K562 (cell line): ENCODE results near the gene STK11. TPM values are rescaled to one million over a fixed set of nuclear protein-coding genes. Genes with fewer than 3 reads are reported as not detected.

Experiments used
- ATAC-seq: fragments of 200-7000 bp; cut with Tn5 transposase; 3 replicates; pipeline ENCODE4 v1.9.1; 2020; ENCODE audit warnings: moderate library complexity
- BruUV-seq: library from RNA; stranded (reverse); fragments of 400-500 nt; replicated peaks from 2 replicates; lab custom pipeline; 2021; lab: Mats Ljungman, UMichigan
- CTCF ChIA-PET: fragments of 300-600 bp; formaldehyde crosslinking; extraction: SDS; loops from one replicate; lab custom pipeline; 2021; ENCODE audit warnings: low intra/inter-chr PET ratio; lab: Yijun Ruan, JAX
- POLR2A ChIA-PET: fragments of 300-600, 350-650 bp; sonication (Branson Sonifier 250); formaldehyde crosslinking; extraction: SDS; loops from one replicate; lab custom pipeline; 2021; ENCODE audit warnings: antibody characterized with exemption, inconsistent platforms; lab: Yijun Ruan, JAX
- DNase-seq, 4 experiments: peaks; one replicate each; pipeline versions ENCODE4 v3.0.0 to v3.0.0-alpha.2; 2011 to 2018; ENCODE audit warnings: low spot score in 3 of 4, mixed read lengths in 3 of 4; ENCODE audit errors: extremely low read depth in 1 of 4
- FAIRE-seq: peaks from 2 replicates; lab custom pipeline; 2011; peaks lifted over from hg19 to GRCh38; lab: Jason Lieb, UNC
- H2AFZ ChIP-seq: 2 replicates; pipeline ENCODE4 v1.6.0; 2011; ENCODE audit warnings: low read depth, low read length, control low read depth, inconsistent platforms
- H3K27ac ChIP-seq: fragments of 200-600 bp; 3 replicates; pipeline ENCODE4 v1.8.0; 2011; ENCODE audit warnings: low read depth, mild to moderate bottlenecking, control low read depth, inconsistent platforms, low read length, moderate library complexity, mixed read lengths; ENCODE audit errors: extremely low read depth
- H3K27me3 ChIP-seq, 2 experiments: fragments of 300-600 bp in 1 of 2; 2 replicates in 1 of 2; 3 replicates in 1 of 2; pipeline versions ENCODE4 v1.6.0 to v1.8.0; 2011; ENCODE audit warnings: inconsistent platforms in 2 of 2, low read length in 2 of 2, mild to moderate bottlenecking in 1 of 2, mixed read lengths in 1 of 2, moderate library complexity in 1 of 2; ENCODE audit not compliant: control insufficient read depth in 2 of 2, insufficient read depth in 2 of 2
- H3K36me3 ChIP-seq: fragments of 300-600 bp; 3 replicates; pipeline ENCODE4 v1.8.0; 2011; ENCODE audit warnings: mild to moderate bottlenecking, low read length, inconsistent platforms; ENCODE audit not compliant: control insufficient read depth, insufficient read depth
- H3K4me1 ChIP-seq, 2 experiments: fragments of 200-600 bp in 1 of 2; replicated peaks in 1 of 2; 2 replicates in 1 of 2; 3 replicates in 1 of 2; pipeline versions ENCODE4 v1.5.1 to v1.8.0; 2011; ENCODE audit warnings: inconsistent platforms in 2 of 2, low read length in 2 of 2, mild to moderate bottlenecking in 1 of 2, mixed read lengths in 1 of 2, moderate library complexity in 1 of 2; ENCODE audit not compliant: control insufficient read depth in 2 of 2, insufficient read depth in 2 of 2
- H3K4me2 ChIP-seq: 2 replicates; pipeline ENCODE4 v1.6.1; 2011; ENCODE audit warnings: low read length, control low read depth, inconsistent platforms, mixed read lengths; ENCODE audit not compliant: insufficient read depth
- H3K4me3 ChIP-seq: fragments of 200-600 bp; sonication (generic), shearing (Covaris generic); 2 replicates; pipeline ENCODE4 v1.5.1; 2016; ENCODE audit warnings: control low read depth, inconsistent platforms
- H3K79me2 ChIP-seq: fragments of 200-600 bp; 3 replicates; pipeline ENCODE4 v1.8.0; 2011; ENCODE audit warnings: low read length, inconsistent platforms; ENCODE audit not compliant: control insufficient read depth, insufficient read depth
- H3K9ac ChIP-seq, 2 experiments: 2 replicates each; pipeline versions ENCODE4 v1.6.0 to v1.6.1; 2011; ENCODE audit warnings: low read depth in 2 of 2, low read length in 2 of 2, control low read depth in 1 of 2, inconsistent platforms in 1 of 2, mild to moderate bottlenecking in 1 of 2, mixed read lengths in 1 of 2; ENCODE audit not compliant: insufficient read depth in 1 of 2
- H3K9me1 ChIP-seq: one replicate; pipeline ENCODE4 v1.6.0; 2011; ENCODE audit warnings: inconsistent platforms, mild to moderate bottlenecking, low read length, moderate library complexity; ENCODE audit not compliant: control insufficient read depth, insufficient read depth
- H3K9me3 ChIP-seq: replicated peaks from 2 replicates; pipeline ENCODE4 v1.5.1; 2011; ENCODE audit warnings: low read depth, low read length, inconsistent platforms; ENCODE audit not compliant: control insufficient read depth, insufficient read depth
- H4K20me1 ChIP-seq: replicated peaks from 2 replicates; pipeline ENCODE4 v1.6.1; 2011; ENCODE audit warnings: low read length, inconsistent platforms, mixed read lengths; ENCODE audit not compliant: control insufficient read depth, insufficient read depth
- RFX7 ChIP-seq: fragments of 250-450 bp; sonication (Bioruptor Pico); IDR thresholded peaks from 2 replicates; pipeline ENCODE4 v1.5.1; 2021; ENCODE audit warnings: mild to moderate bottlenecking
- WGBS: fragments of 100-300 bp; shearing (Covaris generic); methylation state at CpG from one replicate; pipeline ENCODE4 v1.1.6; 2016; ENCODE audit warnings: low coverage, mixed read lengths; ENCODE audit not compliant: insufficient coverage; ENCODE audit errors: missing lambda C conversion rate; 5-methylcytosine and 5-hydroxymethylcytosine counted together
- in situ Hi-C: fragments of 300-500 bp; cut with MboI; formaldehyde crosslinking; loops from 4 replicates; pipeline ENCODE4 v1.15.0; 2018; ENCODE audit warnings: inconsistent platforms, mixed read lengths
- intact Hi-C: fragments of 100-400 bp; cut with micrococcal nuclease; formaldehyde crosslinking; loops from 2 replicates; pipeline ENCODE4 v1.14.2; 2022
- polyA plus RNA-seq, 8 experiments: library from polyadenylated mRNA; depleted of rRNA in 4 of 8; stranded (reverse) in 5 of 8; unstranded in 3 of 8; fragments of >200 nt; fragmentation: Nextera tagmentation in 2 of 8; fragmentation: Illumina TruSeq in 1 of 8; extraction: Ambion mirVana in 2 of 8; extraction: Trizol in 1 of 8; gene quantifications; 2 replicates each; pipeline versions ENCODE4 v1.2.1 to v1.2.3, GENCODE V29; 2011 to 2014; ENCODE audit warnings: inconsistent platforms in 1 of 8, missing spikeins in 1 of 8
- total RNA-seq, 7 experiments: library from RNA; depleted of rRNA in 6 of 7; stranded (reverse); fragments of >200 nt in 6 of 7; fragmentation: Illumina TruSeq in 2 of 7; extraction: Trizol in 2 of 7; gene quantifications; 2 replicates each; pipeline versions ENCODE4 v1.2.1 to v1.2.3, GENCODE V29; 2011 to 2021; ENCODE audit warnings: low replicate concordance in 1 of 7
- TF ChIP-seq, protein P1 (sequence below), 3 experiments: fragments of 200-800 bp in 1 of 3; sonication (Bioruptor generic) in 1 of 3; sonication (generic) in 1 of 3; formaldehyde crosslinking in 1 of 3; IDR thresholded peaks; 2 replicates each; pipeline versions ENCODE4 v1.6.1 to v1.8.0; 2016 to 2022; ENCODE audit warnings: mild to moderate bottlenecking in 2 of 3, missing compliant biosample characterization in 2 of 3, missing genetic modification characterization in 2 of 3, missing genetic modification reagents in 1 of 3
- TF ChIP-seq, protein P2 (sequence below): sonication (generic); formaldehyde crosslinking; IDR thresholded peaks from 2 replicates; pipeline ENCODE4 v1.8.1; 2023; ENCODE audit warnings: mild to moderate bottlenecking, missing genetic modification reagents
- TF ChIP-seq, protein P3 (sequence below): fragments of 200-800 bp; sonication (Bioruptor generic); IDR thresholded peaks from 2 replicates; pipeline ENCODE4 v1.6.1; 2017; ENCODE audit warnings: missing genetic modification characterization, missing compliant biosample characterization

Gene STK11
- total and polyA plus RNA-seq, 9 of the 15 experiments (the other 6 are each of a cell fraction or from before 2014, with no cell fraction given), result 0.15 to 96.5 (median 31.7) TPM

DNA sequence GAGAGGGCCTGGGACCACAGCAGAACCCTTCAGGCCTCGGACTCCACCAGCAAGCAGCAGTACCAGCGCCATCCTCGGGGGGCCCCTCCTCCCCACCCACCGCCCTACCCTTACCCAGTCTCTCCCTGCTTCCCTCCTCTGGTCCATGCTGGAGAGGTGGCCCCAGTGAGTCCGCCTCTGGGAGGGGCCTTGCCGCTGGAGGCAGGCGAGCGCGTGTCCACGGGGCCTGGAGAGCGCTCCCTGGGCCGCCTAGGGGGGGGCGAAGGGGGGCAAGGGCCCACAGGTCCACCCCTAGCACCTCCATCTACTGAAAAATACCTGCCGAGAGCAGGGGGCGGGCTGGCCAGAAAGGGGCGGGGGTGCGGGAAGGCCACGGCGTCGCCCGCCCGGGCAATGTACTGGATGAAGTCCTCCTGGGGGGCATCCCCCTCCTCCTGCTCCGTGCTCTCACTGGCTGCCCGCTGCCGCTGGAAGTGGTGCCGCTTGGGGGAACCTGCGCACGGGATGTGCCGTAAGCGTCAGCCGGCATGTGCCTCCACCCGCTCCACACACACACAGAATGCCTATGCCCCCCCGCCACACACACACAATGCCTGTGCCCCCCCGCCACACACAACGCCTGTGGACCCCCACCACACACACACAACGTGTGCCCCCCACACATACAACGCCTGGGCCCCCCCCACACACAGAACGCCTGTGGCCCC, 25.4 kb downstream of the STK11 start:
- POLR2A ChIA-PET, result no interaction called here
- in situ Hi-C loops, result loop anchor here (25.0 kb wide), 1 partner anchor 469 kb away; the partner anchor contains the start of gene MISP
- H3K9ac ChIP-seq, result no peak overlapping the region
- no peak overlapping the region for H3K4me3 ChIP-seq
- no peak overlapping the region for H3K4me2 ChIP-seq
- peak; percentile 40; the same call in 2 of the 3 replicates for ATAC-seq
- WGBS, result 78% methylated on average over 9 of the region's 38 CpGs
- intact Hi-C loops, result no loop called here
- TF ChIP-seq, protein P1, sequence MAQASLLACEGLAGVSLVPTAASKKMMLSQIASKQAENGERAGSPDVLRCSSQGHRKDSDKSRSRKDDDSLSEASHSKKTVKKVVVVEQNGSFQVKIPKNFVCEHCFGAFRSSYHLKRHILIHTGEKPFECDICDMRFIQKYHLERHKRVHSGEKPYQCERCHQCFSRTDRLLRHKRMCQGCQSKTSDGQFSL (CRISPR knock-in tag; IDR thresholded peaks at IDR 0.05), result no peak; the same call in 1 of the 2 replicates
- TF ChIP-seq, protein P1 (tag; IDR thresholded peaks at IDR 0.05), result peak in 1 of 2 experiments; percentile 52; a peak in 1 of 4 replicates
- TF ChIP-seq, protein P2, sequence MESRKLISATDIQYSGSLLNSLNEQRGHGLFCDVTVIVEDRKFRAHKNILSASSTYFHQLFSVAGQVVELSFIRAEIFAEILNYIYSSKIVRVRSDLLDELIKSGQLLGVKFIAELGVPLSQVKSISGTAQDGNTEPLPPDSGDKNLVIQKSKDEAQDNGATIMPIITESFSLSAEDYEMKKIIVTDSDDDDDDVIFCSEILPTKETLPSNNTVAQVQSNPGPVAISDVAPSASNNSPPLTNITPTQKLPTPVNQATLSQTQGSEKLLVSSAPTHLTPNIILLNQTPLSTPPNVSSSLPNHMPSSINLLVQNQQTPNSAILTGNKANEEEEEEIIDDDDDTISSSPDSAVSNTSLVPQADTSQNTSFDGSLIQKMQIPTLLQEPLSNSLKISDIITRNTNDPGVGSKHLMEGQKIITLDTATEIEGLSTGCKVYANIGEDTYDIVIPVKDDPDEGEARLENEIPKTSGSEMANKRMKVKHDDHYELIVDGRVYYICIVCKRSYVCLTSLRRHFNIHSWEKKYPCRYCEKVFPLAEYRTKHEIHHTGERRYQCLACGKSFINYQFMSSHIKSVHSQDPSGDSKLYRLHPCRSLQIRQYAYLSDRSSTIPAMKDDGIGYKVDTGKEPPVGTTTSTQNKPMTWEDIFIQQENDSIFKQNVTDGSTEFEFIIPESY (CRISPR knock-in tag), result peak; percentile 96
- TF ChIP-seq, protein P3, sequence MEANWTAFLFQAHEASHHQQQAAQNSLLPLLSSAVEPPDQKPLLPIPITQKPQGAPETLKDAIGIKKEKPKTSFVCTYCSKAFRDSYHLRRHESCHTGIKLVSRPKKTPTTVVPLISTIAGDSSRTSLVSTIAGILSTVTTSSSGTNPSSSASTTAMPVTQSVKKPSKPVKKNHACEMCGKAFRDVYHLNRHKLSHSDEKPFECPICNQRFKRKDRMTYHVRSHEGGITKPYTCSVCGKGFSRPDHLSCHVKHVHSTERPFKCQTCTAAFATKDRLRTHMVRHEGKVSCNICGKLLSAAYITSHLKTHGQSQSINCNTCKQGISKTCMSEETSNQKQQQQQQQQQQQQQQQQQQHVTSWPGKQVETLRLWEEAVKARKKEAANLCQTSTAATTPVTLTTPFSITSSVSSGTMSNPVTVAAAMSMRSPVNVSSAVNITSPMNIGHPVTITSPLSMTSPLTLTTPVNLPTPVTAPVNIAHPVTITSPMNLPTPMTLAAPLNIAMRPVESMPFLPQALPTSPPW (CRISPR knock-in tag), result peak; percentile 46
- TF ChIP-seq RFX7 (CRISPR knock-in tag), result no peak
- FAIRE-seq, result no peak
- H3K79me2 ChIP-seq, result no peaks in the 10 kb centered on the region
- no TSS peak for BruUV-seq
- no peaks in the 10 kb centered on the region for H3K9me1 ChIP-seq
- H2AFZ ChIP-seq, result no peak overlapping the region
- H3K27me3 ChIP-seq, result no peaks in the 10 kb centered on the region
- no peaks in the 10 kb centered on the region; the same call in 1 of the 2 replicates for H3K9me3 ChIP-seq
- DNase-seq, result no peak
- peaks cover 61% of the 10 kb centered on the region; the same call in 1 of the 3 replicates for H3K36me3 ChIP-seq
- peaks cover 0 to 72% of the 10 kb centered on the region in 2 experiments; a peak in 3 of 5 replicates for H3K4me1 ChIP-seq
- H3K27ac ChIP-seq, result no peak overlapping the region
- no peaks in the 10 kb centered on the region for H4K20me1 ChIP-seq
- CTCF ChIA-PET, result no interaction called here
